HEK293 (cell line): ENCODE measurements around the gene PAK1.

Experiments
- ATF2 ChIP-seq: fragments of 450-650 bp; formaldehyde crosslinking; IDR thresholded peaks from 2 replicates; pipeline ENCODE4 v1.5.1; 2016; ENCODE audit warnings: missing biosample characterization, missing genetic modification characterization, low read depth
- CTCF ChIP-seq: fragments of 450-650 bp; formaldehyde crosslinking; IDR thresholded peaks from 2 replicates; pipeline ENCODE4 v1.5.1; 2016; ENCODE audit warnings: missing biosample characterization, missing genetic modification characterization
- KLF1 ChIP-seq: fragments of 450-650 bp; formaldehyde crosslinking; IDR thresholded peaks from 2 replicates; pipeline ENCODE4 v1.5.1; 2016; ENCODE audit warnings: missing biosample characterization, missing genetic modification characterization
- OSR2 ChIP-seq: fragments of 450-650 bp; formaldehyde crosslinking; IDR thresholded peaks from 2 replicates; pipeline ENCODE4 v1.5.1; 2016; ENCODE audit warnings: missing biosample characterization, missing genetic modification characterization
- PBX3 ChIP-seq: sonication (generic); formaldehyde crosslinking; IDR thresholded peaks from 2 replicates; pipeline ENCODE4 v1.8.1; 2022; ENCODE audit warnings: mild to moderate bottlenecking, moderate library complexity, missing genetic modification reagents
- PRDM2 ChIP-seq: fragments of 450-650 bp; formaldehyde crosslinking; IDR thresholded peaks from 2 replicates; pipeline ENCODE4 v1.5.1; 2016; ENCODE audit warnings: missing biosample characterization, missing genetic modification characterization, borderline replicate concordance
- REST ChIP-seq: fragments of 450-650 bp; formaldehyde crosslinking; IDR thresholded peaks from 2 replicates; pipeline ENCODE4 v1.5.1; 2016; ENCODE audit warnings: missing biosample characterization, missing genetic modification characterization
- SP2 ChIP-seq: fragments of 450-650 bp; formaldehyde crosslinking; IDR thresholded peaks from 2 replicates; pipeline ENCODE4 v1.5.1; 2016; ENCODE audit warnings: missing biosample characterization, missing genetic modification characterization
- ZBTB7A ChIP-seq: fragments of 450-650 bp; formaldehyde crosslinking; IDR thresholded peaks from 2 replicates; pipeline ENCODE4 v1.5.1; 2016; ENCODE audit warnings: low read depth, missing biosample characterization, missing genetic modification characterization
- ZNF223 ChIP-seq: fragments of 450-650 bp; formaldehyde crosslinking; IDR thresholded peaks from 2 replicates; pipeline ENCODE4 v1.5.1; 2016; ENCODE audit warnings: missing biosample characterization, missing genetic modification characterization
- ZNF571 ChIP-seq: fragments of 450-650 bp; formaldehyde crosslinking; IDR thresholded peaks from 2 replicates; pipeline ENCODE4 v1.5.0; 2017; ENCODE audit warnings: missing biosample characterization, missing genetic modification characterization
- ZNF664 ChIP-seq: fragments of 450-650 bp; formaldehyde crosslinking; IDR thresholded peaks from 2 replicates; pipeline ENCODE4 v1.5.1; 2016; ENCODE audit warnings: missing biosample characterization, missing genetic modification characterization
- ZSCAN30 ChIP-seq: fragments of 450-650 bp; IDR thresholded peaks from 2 replicates; pipeline ENCODE4 v1.5.1; 2018; ENCODE audit warnings: missing biosample characterization, mild to moderate bottlenecking, missing genetic modification characterization, moderate library complexity

GRCh38 chr11:77377734-77378133, 96.2 kb downstream of the PAK1 start:
- no peak for TF ChIP-seq KLF1
- TF ChIP-seq REST, result no peak
- TF ChIP-seq ZBTB7A (tag by site-specific recombination), result no peak
- no peak for TF ChIP-seq ATF2 (tag by site-specific recombination)
- TF ChIP-seq ZSCAN30, result no peak
- TF ChIP-seq PRDM2, result no peak
- TF ChIP-seq CTCF (tag by site-specific recombination), result no peak
- TF ChIP-seq SP2 (tag by site-specific recombination), result no peak
- TF ChIP-seq ZNF223, result no peak
- TF ChIP-seq OSR2 (tag by site-specific recombination), result no peak
- TF ChIP-seq ZNF664 (tag by site-specific recombination), result no peak
- TF ChIP-seq ZNF571 (tag by site-specific recombination), result no peak
- no peak for TF ChIP-seq PBX3 (CRISPR knock-in tag)
